OCI-LY3 (cell line): ENCODE results near the gene MTHFD2L.
A peak's percentile ranks its signal among the peaks of the same experiment; 100 is the strongest.
"Not testable (repeated sequence)": the region's sequence is repeated elsewhere in the genome, so short reads cannot be mapped to it uniquely, and the experiment has no call there.

Experiments
- H2AFZ ChIP-seq: fragments of 200-600, 300-600 bp; shearing (Covaris generic); 2 replicates; pipeline ENCODE4 v1.6.0; 2014; ENCODE audit warnings: antibody characterized with exemption, low read depth, low read length
- H3K27ac ChIP-seq: fragments of 200-600, 300-600 bp; sonication (generic); 2 replicates; pipeline ENCODE4 v1.5.1; 2014; ENCODE audit warnings: mild to moderate bottlenecking, low read length, moderate library complexity, mixed read lengths
- H3K27me3 ChIP-seq: fragments of 200-600, 300-600 bp; sonication (generic); 2 replicates; pipeline ENCODE4 v1.6.1; 2014; ENCODE audit warnings: low read depth, low read length, mixed read lengths
- H3K36me3 ChIP-seq: fragments of 200-600, 300-600 bp; sonication (generic); replicated peaks from 2 replicates; pipeline ENCODE3; 2014; ENCODE audit warnings: low read depth, low read length, mixed read lengths
- H3K4me1 ChIP-seq: fragments of 300-600, 200-600 bp; sonication (generic); 2 replicates; pipeline ENCODE4 v1.6.1; 2014; ENCODE audit warnings: low read length, mixed read lengths
- H3K4me2 ChIP-seq: fragments of 200-600, 300-600 bp; sonication (generic); 2 replicates; pipeline ENCODE4 v1.6.1; 2014; ENCODE audit warnings: low read length, mixed read lengths
- H3K4me3 ChIP-seq: fragments of 300-600, 200-600 bp; sonication (generic); 2 replicates; pipeline ENCODE4 v1.5.1; 2014; ENCODE audit warnings: antibody characterized with exemption, mild to moderate bottlenecking, low read length, moderate library complexity
- H3K79me2 ChIP-seq: fragments of 300-600, 200-600 bp; shearing (Covaris generic); 2 replicates; pipeline ENCODE4 v1.6.1; 2014; ENCODE audit warnings: mild to moderate bottlenecking, low read length, mixed read lengths
- H3K9ac ChIP-seq: fragments of 300-600, 200-600 bp; shearing (Covaris generic); 2 replicates; pipeline ENCODE4 v1.6.0; 2014; ENCODE audit warnings: mild to moderate bottlenecking, low read length, moderate library complexity
- H3K9me3 ChIP-seq: fragments of 200-600, 300-600 bp; shearing (Covaris generic); 2 replicates; pipeline ENCODE4 v1.6.1; 2014; ENCODE audit warnings: low read length, mixed read lengths; ENCODE audit not compliant: insufficient read depth
- H4K20me1 ChIP-seq: fragments of 200-600, 300-600 bp; sonication (generic); 2 replicates; pipeline ENCODE4 v1.6.1; 2016; ENCODE audit warnings: low read length, mixed read lengths; ENCODE audit not compliant: insufficient read depth
- CTCF ChIP-seq: fragments of 200-600, 300-600 bp; sonication (generic); IDR thresholded peaks from 2 replicates; pipeline ENCODE4 v1.5.1; 2014; ENCODE audit warnings: antibody characterized with exemption, low read length, low read depth
- EZH2phosphoT487 ChIP-seq: fragments of 200-600 bp; shearing (Covaris generic); IDR thresholded peaks from 2 replicates; pipeline ENCODE4 v1.6.1; 2018; ENCODE audit warnings: antibody characterized with exemption, mixed run types, low read depth

MTHFD2L gene

GRCh38 chr4:74127745-74128144 lies 30.2 kb upstream of the MTHFD2L start:
- H2AFZ ChIP-seq: no peak overlapping the region
- no peaks in the 10 kb centered on the region for H3K79me2 ChIP-seq
- TF ChIP-seq EZH2phosphoT487 (no peak), CTCF (no peak)
- H4K20me1 ChIP-seq: no peaks in the 10 kb centered on the region
- no peak overlapping the region for H3K4me2 ChIP-seq
- H3K9ac ChIP-seq: no peak overlapping the region
- H3K9me3 ChIP-seq: no peaks in the 10 kb centered on the region
- H3K4me3 ChIP-seq: no peak overlapping the region
- H3K27ac ChIP-seq: no peak overlapping the region
- H3K4me1 ChIP-seq: peaks cover 8% of the 10 kb centered on the region
- H3K36me3 ChIP-seq: no peaks in the 10 kb centered on the region
- no peaks in the 10 kb centered on the region for H3K27me3 ChIP-seq

GRCh38 chr4:74130843-74131242 lies 27.1 kb upstream of the MTHFD2L start:
- not testable (repeated sequence) for H3K27ac ChIP-seq, H3K9ac ChIP-seq, H3K79me2 ChIP-seq, H2AFZ ChIP-seq, H3K4me3 ChIP-seq, H3K4me2 ChIP-seq, H3K4me1 ChIP-seq, H4K20me1 ChIP-seq, H3K36me3 ChIP-seq, H3K9me3 ChIP-seq, H3K27me3 ChIP-seq

- not testable (repeated sequence) for H3K4me1 ChIP-seq, H3K9me3 ChIP-seq, H3K79me2 ChIP-seq, H2AFZ ChIP-seq, H3K4me3 ChIP-seq, H3K27me3 ChIP-seq, H3K27ac ChIP-seq, H4K20me1 ChIP-seq, H3K4me2 ChIP-seq, H3K9ac ChIP-seq, H3K36me3 ChIP-seq
These were observed 25.7 kb upstream of the MTHFD2L start for GRCh38 chr4:74132188-74132587.

- no peak overlapping the region for H3K4me3 ChIP-seq
- no peaks in the 10 kb centered on the region for H3K27me3 ChIP-seq
- H4K20me1 ChIP-seq: no peaks in the 10 kb centered on the region
- H3K4me2 ChIP-seq: no peak overlapping the region
- TF ChIP-seq EZH2phosphoT487 (no peak), CTCF (no peak)
- H3K9ac ChIP-seq: no peak overlapping the region
- H3K4me1 ChIP-seq: no peaks in the 10 kb centered on the region
- H2AFZ ChIP-seq: no peak overlapping the region
- no peaks in the 10 kb centered on the region for H3K36me3 ChIP-seq
- H3K27ac ChIP-seq: no peak overlapping the region
- no peaks in the 10 kb centered on the region for H3K9me3 ChIP-seq
- no peaks in the 10 kb centered on the region for H3K79me2 ChIP-seq
These were observed 25.0 kb upstream of the MTHFD2L start for GRCh38 chr4:74132944-74133343.

- TF ChIP-seq CTCF: peak; percentile 89
- TF ChIP-seq EZH2phosphoT487: no peak
- H3K4me1 ChIP-seq: no peaks in the 10 kb centered on the region
- H3K27me3 ChIP-seq: no peaks in the 10 kb centered on the region
- H4K20me1 ChIP-seq: no peaks in the 10 kb centered on the region
- H2AFZ ChIP-seq: peak overlapping the region; percentile 75
- H3K9ac ChIP-seq: no peak overlapping the region
- no peaks in the 10 kb centered on the region for H3K36me3 ChIP-seq
- H3K27ac ChIP-seq: no peak overlapping the region
- H3K79me2 ChIP-seq: no peaks in the 10 kb centered on the region
- H3K9me3 ChIP-seq: no peaks in the 10 kb centered on the region
- no peak overlapping the region for H3K4me3 ChIP-seq
- peak overlapping the region; percentile 25 for H3K4me2 ChIP-seq
These were observed 24.0 kb upstream of the MTHFD2L start for GRCh38 chr4:74133786-74134499.
